HG02588 (cell line): Measurements from ENCODE around the gene CLDN5.
"Not testable (repeated sequence)": the region's sequence is repeated elsewhere in the genome, so short reads cannot be mapped to it uniquely, and the experiment has no call there.

ENCODE experiments used
- ATAC-seq: cut with Tn5 transposase; IDR thresholded peaks from one replicate; pipeline ENCODE4 v1.9.1; 2021; ENCODE audit warnings: mild to moderate bottlenecking, moderate library complexity; ENCODE audit not compliant: unreplicated experiment

Gene CLDN5

DNA sequence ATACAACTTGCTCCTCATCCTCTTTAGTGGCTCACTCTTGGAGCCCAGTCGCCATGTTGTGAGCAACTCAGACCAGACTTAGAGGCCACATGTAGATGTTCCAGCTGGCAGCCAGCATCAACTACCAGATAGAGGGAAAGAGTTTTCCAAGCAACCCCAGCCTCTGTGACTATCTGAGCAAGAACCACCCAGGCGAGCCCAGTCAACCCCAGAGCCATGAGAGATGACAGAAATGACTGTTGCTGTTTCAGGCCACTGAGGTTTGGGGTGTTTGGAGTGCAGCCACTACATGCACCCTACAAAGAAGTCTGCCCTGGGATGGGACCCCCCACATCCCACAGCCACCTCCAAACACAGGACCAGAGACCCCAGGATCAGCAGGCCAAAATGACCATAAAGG lies 24.8 kb upstream of the CLDN5 start:
- ATAC-seq: no peak

DNA sequence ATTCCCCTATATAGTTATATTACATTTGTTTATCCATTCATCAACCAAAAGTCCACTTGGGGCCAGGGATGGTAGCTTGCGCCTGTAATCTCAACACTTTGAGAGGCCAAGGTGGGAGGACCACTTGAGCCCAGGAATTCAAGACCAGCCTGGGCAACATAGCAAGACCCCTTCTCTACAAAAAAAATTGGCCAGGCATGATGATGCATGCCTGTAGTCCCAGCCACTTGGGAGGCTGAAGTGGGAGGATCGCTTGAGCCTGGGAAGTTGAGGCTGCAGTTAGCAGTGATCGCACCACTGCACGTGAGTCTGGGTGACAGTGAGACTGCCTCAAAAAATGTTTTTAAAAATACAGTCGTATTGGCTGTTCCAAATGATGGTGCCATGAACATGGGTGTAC lies 24.2 kb upstream of the CLDN5 start:
- not testable (repeated sequence) for ATAC-seq

DNA sequence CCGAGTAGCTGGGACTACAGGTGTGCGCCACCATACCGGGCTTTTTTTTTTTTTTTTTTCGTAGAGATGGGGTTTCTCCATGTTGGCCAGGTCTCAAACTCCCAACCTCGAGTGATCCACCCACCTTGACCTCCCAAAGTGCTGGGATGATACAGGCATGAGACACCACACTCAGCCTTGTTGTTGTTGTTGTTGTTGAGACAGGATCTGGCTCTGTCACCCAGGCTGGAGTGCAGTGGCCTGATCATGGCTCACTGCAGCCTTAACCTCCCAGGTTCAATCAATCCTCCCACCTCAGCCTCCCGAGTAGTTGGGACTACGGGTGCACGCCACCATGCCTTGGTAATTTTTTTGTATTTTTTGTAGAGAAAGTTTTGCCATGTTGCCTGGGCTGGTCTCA lies 23.4 kb upstream of the CLDN5 start:
- no peak for ATAC-seq

DNA sequence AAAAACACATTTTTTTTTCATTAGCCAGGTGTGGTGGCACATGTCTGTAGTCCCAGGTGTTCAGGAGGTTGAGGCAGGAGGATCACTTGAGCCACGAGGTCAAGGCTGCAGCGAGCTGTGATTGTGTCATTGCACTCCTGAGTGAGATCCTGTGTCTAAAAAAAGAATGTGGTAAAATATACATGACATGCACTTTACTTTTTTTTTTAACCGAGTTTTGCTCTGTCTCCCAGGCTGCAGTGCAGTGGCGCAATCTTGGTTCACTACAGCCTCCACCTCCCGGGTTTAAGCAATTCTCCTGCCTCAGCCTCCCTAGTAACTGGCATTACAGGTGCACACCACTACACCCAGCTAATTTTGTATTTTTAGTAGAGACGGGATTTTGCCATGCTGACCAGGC lies 22.5 kb upstream of the CLDN5 start:
- no peak for ATAC-seq

DNA sequence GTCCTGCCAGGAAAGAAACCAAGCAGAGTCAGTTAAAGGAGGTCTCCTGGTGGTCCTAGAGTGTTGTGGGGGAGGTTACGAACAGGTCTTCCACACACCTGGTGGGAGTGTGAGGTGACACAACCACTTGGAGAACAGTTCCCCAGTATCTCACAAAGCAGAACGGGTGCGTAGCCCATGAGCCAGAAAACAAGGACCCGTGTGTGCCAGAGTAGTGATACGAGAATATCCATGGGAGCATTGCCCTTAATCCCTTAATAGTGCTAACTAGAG lies 21.7 kb upstream of the CLDN5 start:
- no peak for ATAC-seq

DNA sequence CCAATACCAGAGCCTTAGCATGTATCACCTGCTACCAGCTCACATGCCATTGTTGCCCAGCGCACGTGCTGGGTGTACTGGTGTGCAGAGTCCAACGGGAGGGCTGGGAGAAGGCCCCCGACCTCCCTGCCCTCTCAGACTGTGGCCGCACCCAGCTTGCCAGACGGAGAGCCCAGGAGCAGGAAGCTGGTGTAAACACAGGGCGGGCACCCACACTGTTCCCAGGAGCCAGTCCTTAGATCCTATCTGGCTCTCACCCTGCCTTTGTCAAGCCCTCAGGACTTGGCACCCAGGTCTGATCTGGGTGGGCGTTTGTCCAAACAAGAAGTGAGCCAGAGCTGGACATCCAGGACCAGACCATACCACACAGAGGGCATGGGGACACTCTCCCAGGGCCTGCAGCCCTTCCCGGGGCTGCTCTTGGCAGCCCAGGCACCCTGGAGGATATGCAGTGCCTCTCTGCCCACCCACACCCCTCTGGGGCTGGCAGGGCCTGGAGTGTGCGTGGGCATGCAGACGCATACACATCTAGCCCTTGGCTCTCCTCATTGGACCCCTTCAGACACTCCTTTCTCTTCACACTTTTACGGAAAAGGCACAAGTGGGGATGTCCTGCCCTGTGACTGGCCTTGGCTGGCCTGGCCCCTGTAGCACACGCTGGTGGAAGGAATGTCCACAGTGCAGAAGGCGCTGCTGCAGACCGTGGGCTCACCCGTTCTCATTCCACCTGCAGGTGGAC lies 19.9 kb upstream of the CLDN5 start:
- ATAC-seq: no peak

DNA sequence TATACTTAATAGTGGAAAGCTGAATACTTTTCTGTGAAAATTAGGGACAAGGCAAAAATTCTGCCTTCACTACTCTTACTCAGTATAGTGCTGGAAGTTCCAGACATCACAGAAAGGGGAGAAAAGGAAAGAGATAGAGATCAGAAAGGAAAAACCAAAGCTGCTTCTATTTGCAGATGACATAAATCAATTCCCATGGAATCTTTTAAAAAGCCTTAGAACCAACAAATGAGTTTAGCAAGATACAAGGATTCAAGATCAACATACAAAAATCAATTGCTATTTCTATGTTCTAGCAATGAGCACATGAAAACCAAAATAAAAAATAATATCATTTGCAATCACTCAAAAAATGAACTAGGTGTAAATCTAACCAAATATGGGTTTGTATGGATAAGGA lies 16.2 kb upstream of the CLDN5 start:
- no peak for ATAC-seq

DNA sequence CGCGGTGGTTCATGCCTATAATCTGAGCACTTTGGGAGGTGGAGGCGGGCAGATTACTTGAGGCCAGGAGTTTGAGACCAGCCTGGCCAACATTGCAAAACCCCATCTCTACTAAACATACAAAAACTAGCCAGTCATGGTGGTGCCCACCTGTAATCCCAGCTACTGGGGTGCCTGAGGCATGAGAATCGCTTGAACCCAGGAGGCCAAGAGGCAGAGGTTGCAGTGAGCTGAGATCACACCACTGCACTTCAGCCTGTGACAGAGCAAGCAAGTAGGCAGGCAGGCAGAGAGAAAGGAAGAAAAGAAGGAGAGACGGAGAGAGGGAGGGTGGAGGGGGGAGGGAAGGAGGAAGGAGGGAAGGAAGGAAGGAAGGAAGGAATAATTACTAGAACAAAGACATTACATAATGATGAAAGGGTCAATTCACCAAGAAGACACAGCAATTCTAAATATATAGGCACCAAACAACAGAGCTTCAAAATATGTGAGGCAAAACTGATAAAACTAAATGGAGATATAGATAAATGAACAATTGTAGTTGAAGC lies 13.8 kb upstream of the CLDN5 start:
- no peak for ATAC-seq

DNA sequence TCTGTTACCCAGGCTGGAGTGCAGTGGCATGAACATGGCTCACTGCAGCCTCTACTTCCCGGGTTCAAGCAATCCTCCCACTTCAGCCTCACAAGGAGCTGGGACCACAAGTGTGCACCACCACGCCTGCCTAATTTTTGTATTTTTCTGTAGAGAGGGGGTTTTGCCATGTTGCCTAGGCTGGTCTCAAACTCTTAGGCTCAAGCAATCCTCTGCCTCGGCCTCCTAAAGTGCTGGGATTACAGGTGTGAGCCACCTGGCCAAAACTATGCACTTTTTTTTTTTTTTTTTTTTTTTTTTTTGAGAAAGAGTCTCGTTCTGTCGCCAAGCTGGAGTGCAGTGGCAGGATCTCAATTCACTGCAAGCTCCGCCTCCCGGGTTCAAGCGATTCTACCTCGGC lies 12.4 kb upstream of the CLDN5 start:
- no peak for ATAC-seq

DNA sequence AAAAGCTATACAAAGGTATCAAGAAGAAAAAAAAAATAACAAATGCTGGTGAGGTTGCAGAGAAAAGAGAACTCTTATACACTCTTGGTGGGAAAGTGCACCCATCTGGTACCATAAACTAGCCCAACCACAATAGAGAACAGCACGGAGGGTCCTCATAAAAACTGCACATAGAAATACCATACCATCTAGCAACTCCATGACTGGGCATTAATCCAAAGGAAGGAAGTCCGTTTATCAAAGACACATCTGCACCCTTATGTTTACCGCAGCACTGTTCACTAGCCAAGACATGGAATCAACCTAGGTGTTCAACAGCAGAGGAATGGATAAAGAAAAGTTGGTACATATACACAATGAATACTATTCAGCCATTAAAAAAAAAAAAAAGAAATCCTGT lies 10.8 kb upstream of the CLDN5 start:
- no peak for ATAC-seq

DNA sequence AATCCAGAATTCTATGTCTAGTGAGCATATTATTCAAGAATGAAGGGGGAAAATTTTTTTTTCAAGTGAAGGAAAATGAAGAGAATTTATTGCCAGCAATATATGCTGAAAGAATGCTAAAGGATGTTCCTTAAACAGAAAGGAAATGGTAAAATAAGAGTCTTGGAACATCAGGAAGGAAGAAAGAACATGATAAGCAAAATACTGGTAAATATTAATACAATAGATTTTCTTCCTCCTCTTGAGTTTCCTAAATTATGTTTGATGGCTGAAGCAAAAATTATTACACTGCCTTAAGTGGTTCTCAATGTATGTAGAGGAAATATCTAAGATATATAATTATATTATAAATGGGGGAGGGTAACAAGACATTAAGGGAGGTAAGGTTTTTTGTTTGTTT lies 9.6 kb upstream of the CLDN5 start:
- ATAC-seq: no peak

DNA sequence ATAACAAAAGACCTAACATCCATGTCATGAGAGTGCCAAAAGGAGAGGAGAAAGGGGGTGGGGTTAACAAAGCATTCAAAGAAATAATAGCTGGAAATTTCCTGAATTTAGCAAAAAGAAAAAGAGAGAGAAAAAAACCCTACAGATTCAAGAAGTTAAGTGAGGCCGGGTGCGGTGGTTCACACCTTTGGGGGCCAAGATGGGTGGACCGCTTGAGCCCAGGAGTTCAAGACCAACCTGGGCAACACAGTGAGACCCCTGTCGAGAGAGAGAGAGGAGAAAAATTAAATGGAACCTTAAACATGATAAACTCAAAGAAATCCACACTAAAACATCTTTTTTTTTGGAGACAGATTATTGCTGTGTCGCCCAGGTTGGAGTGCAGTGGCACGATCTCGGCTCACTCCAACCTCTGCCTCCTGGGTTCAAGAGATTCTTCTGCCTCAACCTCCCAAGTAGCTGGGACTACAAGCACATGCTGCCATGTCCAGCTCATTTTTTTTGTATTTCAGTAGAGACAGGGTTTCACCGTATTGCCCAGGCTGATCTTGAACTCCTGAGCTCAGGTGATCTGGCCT lies 8.9 kb upstream of the CLDN5 start:
- no peak for ATAC-seq

DNA sequence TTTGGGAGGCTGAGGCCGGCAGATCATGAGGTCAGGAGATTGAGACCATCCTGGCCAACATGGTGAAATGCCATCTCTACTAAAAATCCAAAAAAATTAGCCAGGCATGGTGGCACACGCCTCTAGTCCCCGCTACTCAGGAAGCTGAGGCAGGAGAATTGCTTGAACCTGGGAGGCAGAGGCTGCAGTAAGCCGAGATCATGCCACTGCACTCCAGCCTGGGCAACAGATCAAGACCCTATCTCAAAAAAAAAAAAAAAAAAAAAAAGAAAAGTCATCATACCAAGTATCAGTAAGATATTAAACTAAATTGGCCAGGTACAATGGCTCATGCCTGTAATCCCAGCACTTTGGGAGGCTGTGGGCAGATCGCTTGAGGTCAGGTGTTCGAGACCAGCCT lies 7.1 kb upstream of the CLDN5 start:
- ATAC-seq: not testable (repeated sequence)

DNA sequence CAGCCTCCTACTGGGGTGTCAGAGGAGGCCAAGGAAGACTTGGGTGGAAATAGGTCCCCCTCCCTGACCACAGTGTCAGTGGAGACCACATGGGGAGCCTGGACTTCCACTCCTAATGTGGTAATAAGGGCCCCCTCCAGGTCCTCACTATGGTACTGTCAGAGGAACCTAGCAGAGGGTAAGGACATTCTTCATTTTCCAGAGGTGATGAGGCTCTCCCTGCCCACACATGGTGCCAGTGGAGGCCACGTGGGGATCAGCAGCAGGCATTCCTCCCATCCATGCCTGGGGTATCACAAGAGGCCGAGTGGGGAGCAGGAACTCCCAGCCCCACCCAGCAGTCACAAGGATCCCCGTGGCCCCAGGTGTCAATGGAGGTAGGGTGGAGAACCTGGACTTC lies 6.5 kb upstream of the CLDN5 start:
- no peak for ATAC-seq

DNA sequence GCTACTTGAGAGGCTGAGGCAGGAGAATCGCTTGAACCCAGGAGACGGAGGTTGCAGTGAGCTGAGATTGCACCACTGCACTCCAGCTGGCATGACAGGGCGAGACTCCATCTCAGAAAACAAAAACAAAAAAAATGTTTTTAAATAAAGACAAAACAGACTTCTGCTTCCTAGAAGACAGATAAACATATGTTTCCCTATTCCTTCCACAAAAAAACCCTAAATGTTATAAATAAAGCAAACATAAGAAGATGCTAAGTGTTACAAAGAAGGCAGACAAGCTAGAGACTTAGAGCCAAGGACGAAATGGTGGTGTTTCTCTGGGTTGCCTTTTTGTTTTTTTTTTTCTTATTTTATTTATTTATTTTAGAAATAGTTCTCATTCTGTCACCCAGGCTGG lies 5.6 kb upstream of the CLDN5 start:
- ATAC-seq: no peak

DNA sequence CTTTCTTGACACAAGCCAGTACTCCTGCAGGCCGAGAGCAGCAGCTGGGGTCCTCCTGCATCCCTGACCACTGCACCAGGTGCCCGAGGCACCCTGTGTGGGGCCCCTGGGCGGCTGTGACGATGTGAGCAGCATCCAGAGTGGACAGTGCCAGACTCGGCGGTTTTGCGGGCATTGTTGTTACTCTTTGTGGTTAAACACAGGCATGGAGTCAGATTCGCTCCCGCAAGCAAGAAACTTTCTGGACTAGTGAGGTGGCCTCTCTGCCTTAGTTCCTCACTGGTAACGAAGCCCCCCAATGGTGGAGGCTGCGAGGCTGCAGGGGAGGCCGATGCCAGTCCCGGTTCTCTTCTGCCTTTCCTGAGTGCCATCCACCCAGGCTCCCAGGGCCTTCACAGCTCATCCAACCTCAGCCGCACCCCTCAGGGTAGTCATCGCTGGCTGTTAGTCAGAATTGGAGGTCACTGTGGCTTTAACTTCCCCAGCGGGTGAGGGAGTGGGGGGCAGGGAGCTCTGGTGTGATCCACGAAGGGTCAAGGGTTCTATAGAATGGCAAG lies 3.7 kb upstream of the CLDN5 start:
- no peak for ATAC-seq

DNA sequence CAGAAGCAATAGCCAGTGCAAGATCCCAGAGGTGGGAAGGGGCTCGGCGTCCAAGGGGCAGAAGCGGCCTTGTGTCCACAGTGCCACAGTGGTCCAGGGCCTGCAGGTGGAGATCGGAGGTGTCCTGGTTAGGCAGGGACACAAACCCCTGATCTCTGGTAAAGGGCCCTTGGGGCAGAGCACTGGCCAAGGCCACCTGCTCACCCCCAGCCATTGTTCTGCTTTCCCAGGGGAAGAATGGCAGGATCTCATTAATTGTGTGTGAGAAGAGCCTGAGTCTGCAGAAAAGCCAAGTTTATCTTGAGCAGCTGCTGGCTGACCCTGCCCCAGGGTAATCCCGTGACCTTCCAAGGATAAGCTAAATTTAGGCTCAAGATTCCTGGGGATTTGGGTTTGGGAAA lies 3.1 kb upstream of the CLDN5 start:
- ATAC-seq: no peak

DNA sequence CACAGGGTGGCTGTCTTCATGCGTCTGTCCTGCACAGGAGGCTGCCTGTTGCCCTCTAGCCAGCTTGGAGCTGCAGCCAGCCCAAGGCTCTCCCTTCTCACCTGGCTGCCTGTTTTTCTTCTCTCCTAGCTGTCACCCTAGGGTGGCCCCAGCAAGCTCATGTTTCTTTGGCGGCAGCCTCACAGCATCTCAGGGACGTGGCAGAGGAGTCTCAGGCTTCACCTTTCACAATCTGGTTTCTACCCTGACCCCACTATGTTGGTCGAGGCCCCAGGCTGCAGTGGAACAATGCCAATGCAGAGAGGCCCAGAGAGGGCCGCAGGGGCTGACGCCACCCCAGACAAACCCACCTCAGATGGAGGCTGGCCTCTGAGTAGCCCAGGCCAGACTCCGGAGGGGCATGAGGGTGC lies 2.5 kb upstream of the CLDN5 start:
- ATAC-seq: no peak

DNA sequence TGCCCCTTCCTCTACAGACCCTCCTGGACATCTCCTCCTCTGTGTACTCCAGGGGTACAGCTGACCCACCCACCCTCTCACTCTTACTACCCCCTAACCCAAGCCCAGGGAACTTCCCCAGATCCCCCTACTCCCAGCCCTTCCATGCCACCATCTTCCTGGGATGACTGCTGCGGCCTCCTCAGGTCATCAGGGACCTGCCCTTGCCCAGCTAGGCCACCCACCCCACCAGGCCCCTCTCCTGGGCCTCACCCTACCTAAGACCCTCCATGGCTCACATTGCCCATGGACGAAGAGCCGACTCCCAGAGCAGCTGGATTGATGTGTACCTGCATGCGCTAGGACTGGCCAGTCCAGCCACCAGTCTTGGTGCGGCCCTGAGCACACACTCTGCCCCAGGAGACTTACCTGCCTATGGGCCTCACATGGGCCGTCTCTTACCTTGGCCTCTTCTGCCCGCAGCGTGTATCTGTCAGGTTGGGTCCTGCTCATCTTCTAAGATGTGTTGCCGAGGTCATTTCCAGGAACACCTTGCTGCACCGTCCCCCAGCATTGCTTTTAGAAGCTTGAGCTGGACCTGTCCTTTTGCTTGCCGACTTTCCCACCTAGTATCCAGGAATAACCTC lies 2.0 kb upstream of the CLDN5 start:
- no peak for ATAC-seq

DNA sequence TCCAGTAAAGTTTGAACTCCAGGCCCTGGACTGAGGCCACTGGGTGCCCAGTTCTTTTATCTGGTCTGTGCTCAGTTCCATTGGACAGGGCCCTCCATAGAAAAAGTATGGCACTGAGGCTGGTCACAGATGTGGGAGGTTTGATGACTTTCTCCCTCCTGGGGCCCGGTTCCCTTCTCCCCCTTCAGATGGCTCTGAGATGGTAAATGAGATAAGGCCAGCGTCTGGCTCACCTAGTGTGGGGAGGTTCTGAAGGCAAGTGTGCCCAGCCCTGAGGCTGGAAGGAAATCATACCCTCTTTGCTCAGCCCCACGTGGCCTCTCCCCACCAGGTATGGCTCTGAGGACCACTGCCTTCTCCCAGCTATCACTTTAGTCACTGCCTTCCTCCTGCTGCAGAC lies 1.5 kb upstream of the CLDN5 start:
- no peak for ATAC-seq

DNA sequence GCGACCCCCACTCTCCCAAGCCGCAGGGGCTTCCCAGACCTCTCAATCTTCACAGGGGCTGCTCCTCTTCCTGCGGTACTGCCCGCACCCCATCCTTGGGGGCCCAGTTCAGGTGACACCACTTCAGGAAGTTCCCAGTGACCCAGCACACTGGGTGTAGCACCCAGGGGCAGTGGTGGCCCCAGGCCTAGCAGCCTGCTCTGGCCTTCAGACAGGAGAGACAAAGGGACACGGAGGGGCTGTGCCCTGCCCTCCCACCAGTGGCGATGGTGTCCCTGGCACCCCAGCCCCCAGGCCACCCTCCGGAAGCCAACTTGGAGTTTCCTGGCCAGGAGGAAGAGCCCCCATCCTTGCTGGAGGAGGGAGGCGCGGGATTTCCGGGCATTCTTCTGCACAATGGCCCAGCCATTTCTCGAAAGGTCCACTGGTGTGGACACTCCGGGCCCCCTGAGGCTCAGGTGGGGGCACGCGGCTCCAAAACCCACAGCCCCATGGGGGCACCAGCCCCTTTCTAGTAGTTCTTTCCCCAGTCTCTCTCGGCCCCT lies 978 bp upstream of the CLDN5 start:
- no peak for ATAC-seq
